Gastrocnemius medialis (tissue), 4 donors: ENCODE data around the gene HIVEP3.

ENCODE experiments used
- POLR2A ChIP-seq, 2 donors: fragments of 450-650 bp; IDR thresholded peaks; one replicate each; pipeline ENCODE4 v1.6.1; 2017; ENCODE audit warnings: antibody characterized with exemption in 2 of 2, mild to moderate bottlenecking in 2 of 2, moderate library complexity in 2 of 2
- TF ChIP-seq, protein P1 (sequence below), 5 experiments: fragments of 450-650 bp in 3 of 5; fragments of 200-600 bp in 2 of 5; sonication (generic) in 2 of 5; IDR thresholded peaks in 4 of 5; conservative IDR thresholded peaks in 1 of 5; 1 replicate in 4 of 5; 2 replicates in 1 of 5; pipeline ENCODE4 v1.5.1; 2016 to 2019; ENCODE audit warnings: antibody characterized with exemption in 5 of 5, mild to moderate bottlenecking in 3 of 5, moderate library complexity in 3 of 5

DNA sequence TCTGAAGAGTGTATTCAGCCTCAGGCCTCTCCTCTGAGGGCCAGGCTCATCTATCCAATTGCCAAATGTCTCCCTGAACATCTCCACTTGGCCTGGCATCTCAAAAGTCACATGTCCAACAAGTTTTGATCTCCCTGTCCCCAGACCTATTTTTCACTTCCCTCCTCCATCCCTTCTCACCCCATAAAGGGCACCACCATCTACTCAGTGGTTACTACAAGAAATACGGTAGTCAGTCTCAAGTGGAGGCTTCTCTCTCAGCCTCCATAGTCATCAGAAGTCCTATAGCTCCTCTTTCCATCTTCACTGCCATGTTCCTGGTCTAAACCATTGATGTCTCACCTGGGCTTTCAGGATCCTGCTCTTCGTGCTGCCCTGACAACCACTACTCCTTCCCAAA is 351.8 kb downstream of the HIVEP3 start:
- TF ChIP-seq, protein P1, sequence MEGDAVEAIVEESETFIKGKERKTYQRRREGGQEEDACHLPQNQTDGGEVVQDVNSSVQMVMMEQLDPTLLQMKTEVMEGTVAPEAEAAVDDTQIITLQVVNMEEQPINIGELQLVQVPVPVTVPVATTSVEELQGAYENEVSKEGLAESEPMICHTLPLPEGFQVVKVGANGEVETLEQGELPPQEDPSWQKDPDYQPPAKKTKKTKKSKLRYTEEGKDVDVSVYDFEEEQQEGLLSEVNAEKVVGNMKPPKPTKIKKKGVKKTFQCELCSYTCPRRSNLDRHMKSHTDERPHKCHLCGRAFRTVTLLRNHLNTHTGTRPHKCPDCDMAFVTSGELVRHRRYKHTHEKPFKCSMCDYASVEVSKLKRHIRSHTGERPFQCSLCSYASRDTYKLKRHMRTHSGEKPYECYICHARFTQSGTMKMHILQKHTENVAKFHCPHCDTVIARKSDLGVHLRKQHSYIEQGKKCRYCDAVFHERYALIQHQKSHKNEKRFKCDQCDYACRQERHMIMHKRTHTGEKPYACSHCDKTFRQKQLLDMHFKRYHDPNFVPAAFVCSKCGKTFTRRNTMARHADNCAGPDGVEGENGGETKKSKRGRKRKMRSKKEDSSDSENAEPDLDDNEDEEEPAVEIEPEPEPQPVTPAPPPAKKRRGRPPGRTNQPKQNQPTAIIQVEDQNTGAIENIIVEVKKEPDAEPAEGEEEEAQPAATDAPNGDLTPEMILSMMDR (IDR thresholded peaks at IDR 0.05 in 4 of 5, conservative IDR thresholded peaks at IDR 0.05 in 1 of 5), result no peak
- TF ChIP-seq POLR2A (IDR thresholded peaks at IDR 0.05), result no peak
